Vagina (tissue), 2 donors: Measurements from ENCODE around the gene MKRN2OS.

Source experiments
- CTCF ChIP-seq, 3 experiments: fragments of 450-650 bp in 2 of 3; fragments of 200-600 bp in 1 of 3; sonication (generic) in 1 of 3; IDR thresholded peaks; one replicate each; pipeline ENCODE4 v1.5.1; 2017 to 2019; ENCODE audit warnings: antibody characterized with exemption in 3 of 3, mild to moderate bottlenecking in 2 of 3, moderate library complexity in 2 of 3
- POLR2A ChIP-seq, 2 donors: fragments of 450-650 bp; IDR thresholded peaks; one replicate each; pipeline ENCODE4 v1.6.1; 2017; ENCODE audit warnings: antibody characterized with exemption in 2 of 2, mild to moderate bottlenecking in 2 of 2, moderate library complexity in 2 of 2

GRCh38 chr3:12579905-12580304, 34.6 kb upstream of the MKRN2OS start:
- TF ChIP-seq CTCF (IDR thresholded peaks at IDR 0.05) (no peak), POLR2A (IDR thresholded peaks at IDR 0.05) (no peak)
